Measurements from ENCODE around the gene MPPED1.

DNA sequence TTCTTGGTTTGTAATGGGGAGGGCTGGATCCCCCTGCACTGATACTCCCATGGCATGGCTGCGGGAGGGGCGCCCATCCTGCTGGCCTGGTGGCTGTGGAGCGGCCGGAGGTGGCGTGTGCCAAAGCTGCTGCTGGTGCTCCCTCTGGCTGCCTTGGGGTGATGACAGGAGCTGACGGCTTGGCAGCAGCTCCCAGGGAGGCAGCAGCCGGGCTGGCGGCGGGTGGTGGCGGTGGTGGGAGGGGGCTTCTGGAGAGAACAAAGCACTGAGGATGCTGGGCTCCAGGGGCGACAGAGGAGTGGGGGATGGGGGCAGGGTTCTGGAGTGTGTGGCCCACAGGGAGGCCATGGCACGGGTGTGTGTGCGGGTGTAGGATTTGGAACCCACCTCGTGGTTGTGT lies 11.4 kb upstream of the MPPED1 start:
- TF ChIP-seq CTCF (IDR thresholded peaks at IDR 0.05), result no peak
- TF ChIP-seq NFYB (CRISPR knock-in tag; conservative IDR thresholded peaks at IDR 0.05; ENCODE audit: low read depth), result no peak
- TF ChIP-seq, protein P1, sequence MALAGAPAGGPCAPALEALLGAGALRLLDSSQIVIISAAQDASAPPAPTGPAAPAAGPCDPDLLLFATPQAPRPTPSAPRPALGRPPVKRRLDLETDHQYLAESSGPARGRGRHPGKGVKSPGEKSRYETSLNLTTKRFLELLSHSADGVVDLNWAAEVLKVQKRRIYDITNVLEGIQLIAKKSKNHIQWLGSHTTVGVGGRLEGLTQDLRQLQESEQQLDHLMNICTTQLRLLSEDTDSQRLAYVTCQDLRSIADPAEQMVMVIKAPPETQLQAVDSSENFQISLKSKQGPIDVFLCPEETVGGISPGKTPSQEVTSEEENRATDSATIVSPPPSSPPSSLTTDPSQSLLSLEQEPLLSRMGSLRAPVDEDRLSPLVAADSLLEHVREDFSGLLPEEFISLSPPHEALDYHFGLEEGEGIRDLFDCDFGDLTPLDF (CRISPR knock-in tag; IDR thresholded peaks at IDR 0.05), result no peak
- no peak for TF ChIP-seq ZBTB43 (CRISPR knock-in tag; IDR thresholded peaks at IDR 0.05)
- TF ChIP-seq ZNF416 (CRISPR knock-in tag; IDR thresholded peaks at IDR 0.05), result no peak
- no peak for TF ChIP-seq ETV6 (CRISPR knock-in tag; IDR thresholded peaks at IDR 0.05)
- TF ChIP-seq E2F4 (CRISPR knock-in tag; IDR thresholded peaks at IDR 0.05; ENCODE audit: borderline replicate concordance, low read depth), result no peak
- TF ChIP-seq, protein P2, sequence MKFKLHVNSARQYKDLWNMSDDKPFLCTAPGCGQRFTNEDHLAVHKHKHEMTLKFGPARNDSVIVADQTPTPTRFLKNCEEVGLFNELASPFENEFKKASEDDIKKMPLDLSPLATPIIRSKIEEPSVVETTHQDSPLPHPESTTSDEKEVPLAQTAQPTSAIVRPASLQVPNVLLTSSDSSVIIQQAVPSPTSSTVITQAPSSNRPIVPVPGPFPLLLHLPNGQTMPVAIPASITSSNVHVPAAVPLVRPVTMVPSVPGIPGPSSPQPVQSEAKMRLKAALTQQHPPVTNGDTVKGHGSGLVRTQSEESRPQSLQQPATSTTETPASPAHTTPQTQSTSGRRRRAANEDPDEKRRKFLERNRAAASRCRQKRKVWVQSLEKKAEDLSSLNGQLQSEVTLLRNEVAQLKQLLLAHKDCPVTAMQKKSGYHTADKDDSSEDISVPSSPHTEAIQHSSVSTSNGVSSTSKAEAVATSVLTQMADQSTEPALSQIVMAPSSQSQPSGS (CRISPR knock-in tag; IDR thresholded peaks at IDR 0.05; ENCODE audit: borderline replicate concordance, low read depth), result no peak
- no peak for TF ChIP-seq TP53 (CRISPR knock-in tag; IDR thresholded peaks at IDR 0.05)
- no peak for TF ChIP-seq SMAD3 (CRISPR knock-in tag; IDR thresholded peaks at IDR 0.05; ENCODE audit: borderline replicate concordance)
- TF ChIP-seq TCF7 (CRISPR knock-in tag; IDR thresholded peaks at IDR 0.05; ENCODE audit: low read depth), result no peak
- no peak for TF ChIP-seq CREM (CRISPR knock-in tag; IDR thresholded peaks at IDR 0.05)
- TF ChIP-seq ATF6 (CRISPR knock-in tag; IDR thresholded peaks at IDR 0.05), result no peak

All from WTC11 (cell line).